ENCODE data around the gene HLCS.

HLCS gene

DNA sequence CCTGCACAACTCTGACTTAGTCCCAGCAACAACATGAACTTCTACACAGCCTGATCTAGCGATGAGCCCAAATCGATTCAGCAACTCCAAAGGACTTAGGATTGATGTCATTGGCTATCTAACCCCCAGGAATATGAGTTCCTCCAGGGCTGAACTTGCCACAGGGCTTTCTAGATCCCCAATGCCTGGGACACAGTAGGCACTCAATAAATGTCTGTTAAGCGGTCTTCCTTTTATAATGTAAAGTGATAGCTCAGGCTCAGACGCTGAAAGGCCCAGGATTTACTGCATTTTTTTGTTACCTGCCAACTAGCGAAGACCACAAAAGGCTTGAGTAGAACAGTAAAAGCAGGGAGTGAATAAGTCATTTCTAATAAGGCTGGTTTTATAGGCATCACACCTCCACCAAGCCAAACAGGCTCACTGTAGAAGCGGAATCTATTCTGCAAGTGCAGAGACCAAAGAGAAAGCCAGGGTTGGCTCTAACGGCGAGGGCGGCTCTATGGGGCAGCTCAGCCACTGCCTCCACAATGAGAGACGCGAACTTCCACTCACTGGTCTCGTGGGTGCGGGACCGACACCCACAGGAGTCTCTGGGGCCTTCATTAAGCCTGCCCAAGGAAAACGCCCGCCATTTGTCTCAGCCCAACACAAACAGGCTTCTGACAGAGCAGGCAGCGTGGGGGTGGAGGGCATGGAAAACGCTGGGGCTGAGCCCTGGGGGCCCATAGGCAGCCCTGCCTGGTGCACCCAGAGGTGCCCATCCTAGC is 52.0 kb downstream of the HLCS start:
- no peak for DNase-seq (ENCODE audit: low read depth)

DNA sequence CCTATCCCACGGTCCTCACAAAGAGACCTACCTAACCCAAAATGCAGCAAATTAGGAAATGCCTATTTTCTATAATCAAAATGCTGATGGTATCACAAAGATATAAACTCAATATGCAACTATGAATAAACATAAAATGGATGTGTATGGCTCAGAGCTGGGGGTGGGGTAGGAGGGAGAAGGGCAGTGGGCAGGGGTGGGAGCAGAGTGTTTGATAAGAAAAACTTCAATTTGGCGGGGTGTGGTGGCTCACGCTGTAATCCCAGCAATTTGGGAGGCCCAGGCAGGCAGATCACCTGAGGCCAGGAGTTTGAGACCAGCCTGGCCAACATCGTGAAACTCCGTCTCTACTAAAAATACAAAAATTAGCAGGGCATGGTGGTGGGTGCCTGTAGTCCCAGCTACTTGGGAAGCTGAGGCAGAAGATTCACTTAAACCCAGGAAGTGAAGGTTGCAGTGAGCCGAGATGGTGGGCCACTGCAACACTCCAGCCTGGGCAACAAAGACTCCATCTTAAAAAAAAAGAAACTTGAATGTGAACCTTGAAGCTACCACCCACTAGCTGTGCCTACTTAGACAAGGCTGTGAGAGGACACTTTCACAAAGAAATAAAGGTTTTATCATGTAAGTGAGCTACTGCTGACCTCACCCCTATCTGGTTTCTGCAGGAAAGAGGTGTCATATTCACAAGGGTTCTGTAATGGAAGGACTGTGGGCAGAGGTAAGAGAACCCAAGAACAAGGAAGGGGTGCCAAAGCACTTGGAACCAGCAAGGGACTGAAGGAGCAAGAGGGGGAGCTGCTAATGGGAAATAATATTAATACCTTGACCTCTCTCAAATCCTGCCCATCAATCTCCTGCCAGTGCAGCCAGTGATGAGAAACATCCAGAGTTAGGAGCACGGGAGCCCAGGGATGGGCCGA is 53.0 kb downstream of the HLCS start:
- DNase-seq (ENCODE audit: low read depth): no peak

GRCh38 chr21:36910581-36911307 is 55.7 kb downstream of the HLCS start:
- no peak for DNase-seq (ENCODE audit: low read depth)

DNA sequence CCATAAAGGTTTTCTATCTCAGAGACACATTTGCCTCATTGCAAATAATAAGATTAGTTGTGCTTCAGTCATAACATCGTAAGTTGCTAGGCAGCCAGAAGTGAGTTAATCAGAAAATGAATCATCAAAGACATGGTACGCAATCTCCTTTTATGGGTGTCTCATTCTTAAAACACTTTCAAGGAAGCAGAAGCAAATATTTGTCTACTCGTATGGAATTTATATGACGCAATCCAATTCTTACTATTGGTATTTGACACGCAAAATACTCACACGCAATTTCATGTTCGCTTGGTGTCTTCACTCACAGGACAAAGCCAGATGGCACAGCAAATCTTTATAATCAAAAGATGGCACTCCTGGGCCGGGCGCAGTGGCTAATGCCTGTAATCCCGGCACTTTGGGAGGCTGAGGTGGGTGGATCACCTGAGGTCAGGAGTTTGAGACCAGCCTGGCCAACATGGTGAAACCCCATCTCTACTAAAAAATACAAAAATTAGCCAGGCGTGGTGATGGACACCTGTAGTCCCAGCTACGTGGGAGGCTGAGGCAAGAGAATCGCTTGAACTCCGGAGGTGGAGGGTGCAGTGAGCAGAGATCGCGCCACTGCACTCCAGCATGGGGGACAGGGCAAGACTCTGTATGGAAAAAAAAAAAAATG is 56.4 kb downstream of the HLCS start:
- DNase-seq (ENCODE audit: low read depth): no peak

DNA sequence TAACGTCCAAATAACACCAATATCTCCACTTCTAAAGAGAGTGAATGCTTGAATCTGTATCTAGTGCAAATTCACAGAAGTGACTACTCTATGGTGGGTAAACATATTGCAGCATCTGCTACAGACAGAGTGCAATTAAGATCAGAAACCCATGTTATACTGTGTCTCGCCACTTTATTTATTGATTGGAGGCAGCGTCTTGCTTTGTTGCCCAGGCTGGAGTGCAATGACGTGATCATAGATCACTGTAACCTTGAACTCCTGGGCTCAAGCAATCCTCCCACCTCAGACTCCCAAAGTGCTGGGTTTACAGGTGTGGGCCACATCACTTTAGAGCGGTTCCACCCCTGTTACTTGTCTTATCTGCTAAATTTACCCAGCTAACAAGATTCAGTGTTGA is 57.0 kb downstream of the HLCS start:
- DNase-seq (ENCODE audit: low read depth): no peak

DNA sequence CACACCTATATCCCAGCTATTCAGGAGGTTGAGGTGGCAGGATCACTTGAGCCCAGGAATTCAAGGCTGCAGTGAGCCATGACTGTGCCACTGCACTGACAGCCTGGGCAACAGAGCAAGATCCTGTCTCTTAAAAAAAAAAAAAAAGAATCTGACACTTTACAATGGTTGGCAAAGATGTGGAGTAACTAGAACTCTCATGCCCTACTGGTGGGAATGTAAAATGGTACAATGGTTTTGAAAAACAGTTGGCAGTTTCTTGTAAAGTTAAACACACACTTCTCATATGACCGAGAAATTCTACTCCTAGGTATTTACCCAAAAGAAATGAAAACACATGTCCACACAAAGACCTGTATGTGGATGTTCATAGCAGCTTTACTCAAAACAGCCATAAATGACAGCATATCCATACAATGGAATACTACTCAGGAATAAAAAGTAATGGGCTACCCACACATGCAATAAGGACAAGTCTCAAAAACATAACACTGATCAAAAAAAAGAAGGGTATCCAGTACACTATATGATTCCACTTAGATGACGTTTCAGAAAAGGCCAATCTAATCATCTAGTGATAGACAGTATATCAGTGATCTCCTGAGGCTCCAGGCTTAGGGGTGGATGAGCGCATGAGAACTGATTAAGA is 58.1 kb downstream of the HLCS start:
- DNase-seq (ENCODE audit: low read depth): no peak

- DNase-seq (ENCODE audit: low read depth): no peak
These were observed 62.3 kb downstream of the HLCS start for GRCh38 chr21:36904093-36904666.

DNA sequence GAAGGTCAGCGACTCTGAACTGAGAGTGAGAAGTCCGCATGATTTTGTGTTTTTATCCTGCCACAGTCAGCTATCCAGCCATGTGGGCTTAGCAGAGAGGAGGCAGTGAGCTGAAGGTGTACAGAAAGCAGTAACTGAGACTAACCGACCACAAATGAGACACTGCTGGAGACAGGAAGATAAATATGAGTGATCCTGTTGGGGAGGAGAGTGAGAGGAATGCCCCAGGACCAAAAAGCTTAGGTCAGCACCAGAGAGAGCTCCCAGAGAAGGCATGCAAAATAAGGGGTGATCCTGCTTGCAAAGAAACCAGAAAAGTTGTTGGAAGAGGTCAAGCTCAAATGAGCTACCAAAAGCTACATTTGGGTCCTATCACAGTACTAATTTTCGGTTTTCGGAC is 63.7 kb downstream of the HLCS start:
- no peak for DNase-seq (ENCODE audit: low read depth)

GRCh38 chr21:36902331-36902730 is 64.1 kb downstream of the HLCS start:
- no peak for DNase-seq (ENCODE audit: low read depth)

DNA sequence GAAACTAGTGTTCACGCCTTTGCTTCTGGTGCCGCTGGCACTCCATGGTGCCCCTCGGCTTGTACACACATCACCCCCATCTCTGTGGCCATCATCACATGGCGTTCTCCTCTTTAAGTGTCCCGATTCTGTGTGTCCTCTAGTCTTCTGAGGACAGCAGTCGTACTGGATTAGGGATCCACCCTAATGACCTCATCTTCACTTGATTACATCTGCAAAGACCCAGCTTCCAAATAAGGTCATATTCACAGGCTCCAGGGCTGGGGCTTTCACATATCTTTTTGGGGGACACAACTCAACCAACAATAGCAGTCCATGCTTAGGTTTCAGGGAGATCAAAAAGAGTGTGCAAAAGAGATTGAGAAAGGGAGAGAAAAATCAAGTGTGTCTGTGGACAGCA is 64.9 kb downstream of the HLCS start:
- DNase-seq (ENCODE audit: low read depth): no peak

GRCh38 chr21:36893581-36893980 is 72.9 kb downstream of the HLCS start:
- DNase-seq (ENCODE audit: low read depth): no peak

GRCh38 chr21:36892201-36892600 is 74.3 kb downstream of the HLCS start:
- no peak for DNase-seq (ENCODE audit: low read depth)

- no peak for DNase-seq (ENCODE audit: low read depth)
These were observed 74.8 kb downstream of the HLCS start for GRCh38 chr21:36891692-36892091.

DNA sequence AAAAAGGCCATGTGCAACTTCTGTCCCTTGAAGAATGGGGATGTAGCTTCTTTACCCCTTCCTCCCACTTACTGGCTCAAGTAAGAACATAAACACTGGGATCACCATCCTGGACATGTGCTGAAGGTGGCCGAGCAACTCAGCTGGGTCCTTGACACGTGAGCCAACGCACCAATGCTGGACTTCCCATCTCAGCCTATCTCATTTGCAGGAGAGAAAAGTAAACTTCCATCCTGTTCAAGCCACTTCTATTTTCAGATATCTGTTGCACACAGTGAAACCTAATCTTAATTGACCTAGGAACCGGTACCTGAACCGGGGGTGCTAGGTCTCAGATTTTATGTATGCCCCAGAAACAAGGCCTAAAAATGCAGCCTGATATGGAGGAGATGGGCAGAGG is 75.3 kb downstream of the HLCS start:
- no peak for DNase-seq (ENCODE audit: low read depth)

GRCh38 chr21:36890086-36890485 is 76.4 kb downstream of the HLCS start:
- DNase-seq (ENCODE audit: low read depth): no peak

DNA sequence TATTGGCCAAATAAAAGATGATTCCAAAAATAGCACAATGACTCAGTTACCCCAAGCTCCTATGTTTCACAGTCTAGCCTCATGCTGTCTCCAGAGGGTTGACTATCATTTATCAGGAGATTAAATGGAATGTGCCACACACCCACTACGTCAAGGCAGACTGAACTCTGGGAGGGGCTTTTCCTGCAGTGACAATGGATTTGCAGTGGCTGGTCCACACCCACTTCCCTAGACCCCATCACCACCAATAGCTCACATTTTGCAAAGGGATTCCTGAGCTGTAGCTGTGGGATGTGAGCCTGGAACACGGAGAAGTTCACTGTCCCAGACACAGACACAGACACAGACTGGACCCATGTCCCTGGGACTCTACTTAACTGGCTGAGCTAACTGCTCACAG is 77.1 kb downstream of the HLCS start:
- DNase-seq (ENCODE audit: low read depth): no peak

DNA sequence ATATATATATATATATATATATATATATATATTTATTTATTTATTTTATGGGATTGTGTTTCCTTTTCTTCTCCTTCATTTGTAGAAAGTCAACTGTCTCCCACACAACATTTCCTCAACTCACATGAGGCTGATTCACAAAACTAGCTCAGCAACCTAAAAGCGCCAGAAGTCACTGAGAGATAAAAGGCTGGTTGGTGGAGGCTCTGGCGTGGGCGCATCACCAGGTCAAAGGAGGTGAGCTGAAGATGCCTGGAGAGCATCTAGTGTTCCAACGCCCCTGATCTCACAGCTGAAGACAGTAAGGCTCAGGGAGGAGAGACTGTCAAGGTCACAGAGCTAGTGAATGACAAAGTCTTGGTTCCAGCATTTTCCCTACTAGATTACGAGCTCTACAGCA is 78.0 kb downstream of the HLCS start:
- no peak for DNase-seq (ENCODE audit: low read depth)

- no peak for DNase-seq (ENCODE audit: low read depth)
These were observed 78.5 kb downstream of the HLCS start for GRCh38 chr21:36887963-36888362.

GRCh38 chr21:36883532-36884486 is 82.7 kb downstream of the HLCS start:
- DNase-seq (ENCODE audit: low read depth): no peak

GRCh38 chr21:36882776-36883175 is 83.7 kb downstream of the HLCS start:
- DNase-seq (ENCODE audit: low read depth): no peak

All from stimulated activated CD8-positive, alpha-beta memory T cell treated with anti-CD3 and anti-CD28 coated beads, Interleukin-15, amount 100 ng/mL, for 1 hour (primary cell).